Spleen (tissue), 7 donors: ENCODE measurements around the gene NOD2.

Experiments used
- POLR2AphosphoS5 ChIP-seq, 3 donors: sonication (generic); formaldehyde crosslinking; IDR thresholded peaks; one replicate each; pipeline ENCODE4 v1.5.1; 2017; ENCODE audit warnings: antibody characterized with exemption in 3 of 3
- TF ChIP-seq, protein P1 (sequence below), 11 experiments: fragments of 200-600 bp in 7 of 11; fragments of 450-650 bp in 4 of 11; sonication (generic) in 4 of 11; IDR thresholded peaks in 8 of 11; conservative IDR thresholded peaks in 3 of 11; 1 replicate in 7 of 11; 2 replicates in 4 of 11; pipeline versions ENCODE4 v1.4.0 to v1.8.0; 2016 to 2021; ENCODE audit warnings: antibody characterized with exemption in 11 of 11, inconsistent platforms in 4 of 11, mild to moderate bottlenecking in 1 of 11
- donor health status: DM: no; HTN: no; CAD: no; lungs with moderate emphysema.
- donor health status: DM: no; HTN: no; CAD: no.
- donor health status: DM: no; HTN: no; CAD: no.

DNA sequence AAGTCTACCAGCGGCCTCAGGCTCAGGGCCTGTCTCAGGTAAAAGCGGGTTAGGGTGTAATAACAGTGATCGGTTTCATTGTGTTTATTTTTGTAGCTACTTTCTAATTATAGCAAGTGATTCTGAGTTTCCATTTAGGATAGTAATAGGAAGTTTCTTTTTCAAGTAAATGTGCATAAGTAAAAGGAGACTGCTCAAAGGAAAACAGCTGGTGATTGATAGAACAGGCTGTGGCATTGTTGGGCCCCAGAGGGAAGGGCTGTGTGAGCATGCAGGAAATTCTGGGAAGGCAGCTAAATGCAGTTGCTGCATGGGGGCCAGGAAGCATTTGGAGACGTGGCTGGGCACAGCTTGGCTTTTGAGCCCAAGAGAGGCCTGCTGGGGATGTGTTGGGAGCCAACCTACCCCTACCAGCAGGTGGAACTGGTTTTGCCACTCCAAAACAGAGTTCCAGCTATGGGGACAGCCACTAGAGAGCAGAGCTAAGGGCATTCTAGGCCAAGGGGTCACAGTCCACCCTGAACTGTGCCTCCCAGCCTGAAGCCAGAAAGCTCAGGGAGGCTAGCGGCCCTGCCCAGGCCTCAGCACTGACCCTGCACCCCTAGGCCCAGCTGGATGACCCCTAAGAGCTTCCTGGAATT lies 24.9 kb upstream of the NOD2 start:
- TF ChIP-seq, protein P1, sequence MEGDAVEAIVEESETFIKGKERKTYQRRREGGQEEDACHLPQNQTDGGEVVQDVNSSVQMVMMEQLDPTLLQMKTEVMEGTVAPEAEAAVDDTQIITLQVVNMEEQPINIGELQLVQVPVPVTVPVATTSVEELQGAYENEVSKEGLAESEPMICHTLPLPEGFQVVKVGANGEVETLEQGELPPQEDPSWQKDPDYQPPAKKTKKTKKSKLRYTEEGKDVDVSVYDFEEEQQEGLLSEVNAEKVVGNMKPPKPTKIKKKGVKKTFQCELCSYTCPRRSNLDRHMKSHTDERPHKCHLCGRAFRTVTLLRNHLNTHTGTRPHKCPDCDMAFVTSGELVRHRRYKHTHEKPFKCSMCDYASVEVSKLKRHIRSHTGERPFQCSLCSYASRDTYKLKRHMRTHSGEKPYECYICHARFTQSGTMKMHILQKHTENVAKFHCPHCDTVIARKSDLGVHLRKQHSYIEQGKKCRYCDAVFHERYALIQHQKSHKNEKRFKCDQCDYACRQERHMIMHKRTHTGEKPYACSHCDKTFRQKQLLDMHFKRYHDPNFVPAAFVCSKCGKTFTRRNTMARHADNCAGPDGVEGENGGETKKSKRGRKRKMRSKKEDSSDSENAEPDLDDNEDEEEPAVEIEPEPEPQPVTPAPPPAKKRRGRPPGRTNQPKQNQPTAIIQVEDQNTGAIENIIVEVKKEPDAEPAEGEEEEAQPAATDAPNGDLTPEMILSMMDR (IDR thresholded peaks at IDR 0.05 in 8 of 11, conservative IDR thresholded peaks at IDR 0.05 in 3 of 11) = no peak
- no peak for TF ChIP-seq POLR2AphosphoS5 (IDR thresholded peaks at IDR 0.05)
